T-helper 9 cell (primary cell): ENCODE results near the gene LRRC37A3.
"Not testable (repeated sequence)": the region's sequence is repeated elsewhere in the genome, so short reads cannot be mapped to it uniquely, and the experiment has no call there.

ENCODE experiments used
- DNase-seq: peaks from one replicate; pipeline ENCODE4 v3.0.0-alpha.2; 2020

Gene LRRC37A3

DNA sequence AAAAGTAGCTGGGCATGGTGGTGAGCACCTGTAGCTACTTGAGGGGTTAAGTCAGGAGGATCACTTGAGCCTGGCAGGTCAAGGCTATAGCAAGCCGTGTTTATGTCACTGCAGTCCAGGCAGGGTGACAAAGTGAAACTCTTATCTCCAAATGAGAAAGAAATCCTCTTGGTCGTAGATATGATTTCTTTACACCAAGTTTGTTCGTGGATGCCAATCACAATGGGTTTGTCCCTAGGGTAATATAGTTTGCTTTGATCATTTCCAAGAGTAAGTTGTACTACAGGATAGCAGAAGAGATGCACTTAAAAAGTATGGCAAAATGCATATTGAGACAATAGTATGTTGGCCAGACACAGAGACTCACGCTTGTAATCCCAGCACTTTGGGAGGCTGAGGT lies 6.0 kb upstream of the LRRC37A3 start:
- DNase-seq = not testable (repeated sequence)

DNA sequence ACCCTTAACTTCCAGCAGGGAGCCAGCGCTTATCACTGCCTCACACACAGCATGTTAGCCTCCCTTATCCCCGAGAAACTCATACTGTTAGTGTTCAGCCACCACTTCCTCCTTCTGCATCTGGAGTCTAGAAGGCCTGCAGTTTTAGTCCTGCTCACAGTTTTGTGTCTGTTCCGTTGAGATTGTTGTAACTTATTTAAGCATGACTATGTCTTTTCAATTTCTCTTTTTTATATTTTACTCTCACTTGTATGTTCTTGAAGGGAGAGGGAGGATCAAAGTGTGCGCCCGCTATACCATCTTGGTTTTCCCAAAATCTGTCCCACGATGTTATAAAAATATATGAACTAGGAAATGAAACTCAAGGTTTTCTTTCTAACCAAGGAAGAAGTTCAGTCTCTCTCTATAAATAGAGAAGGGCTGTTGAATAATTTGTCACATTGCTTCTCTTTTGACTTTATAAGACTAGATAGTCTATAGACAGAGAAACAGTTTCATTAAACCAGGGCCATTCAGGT lies 3.8 kb upstream of the LRRC37A3 start:
- DNase-seq = not testable (repeated sequence)

DNA sequence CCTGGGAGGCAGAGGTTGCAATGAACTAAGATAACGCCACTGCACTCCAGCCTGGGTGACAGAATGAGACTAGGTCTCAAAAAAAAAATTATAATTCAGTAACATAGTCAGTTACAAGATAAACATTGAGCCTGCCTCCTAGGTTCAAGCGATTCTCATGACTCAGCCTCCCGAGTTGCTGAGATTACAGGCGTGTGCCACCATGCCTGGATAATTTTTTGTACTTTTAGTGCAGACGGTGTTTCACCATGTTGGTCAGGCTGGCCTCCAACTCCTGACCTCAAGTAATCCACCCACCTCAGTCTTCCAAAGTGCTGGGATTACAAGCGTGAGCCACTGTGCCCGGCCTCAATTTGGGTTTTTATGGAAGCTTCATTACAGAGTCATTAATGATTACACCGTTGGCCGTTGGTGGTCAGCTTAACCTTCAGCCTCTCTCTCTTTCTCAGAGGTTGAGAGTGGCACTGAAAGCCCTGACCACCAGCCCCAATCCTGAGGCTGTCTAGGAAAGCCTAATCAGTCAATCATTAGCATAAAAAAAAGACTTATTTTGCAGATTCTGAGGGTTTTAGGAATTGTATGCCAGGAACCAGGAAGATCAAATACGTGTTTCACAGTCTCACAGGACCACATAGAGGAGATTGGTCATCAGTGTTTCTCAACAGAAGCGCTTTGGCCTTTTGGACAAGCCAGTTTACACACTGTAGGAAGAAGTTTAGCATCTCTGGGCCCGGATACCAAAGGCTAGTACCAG lies 1.3 kb upstream of the LRRC37A3 start:
- no peak for DNase-seq

DNA sequence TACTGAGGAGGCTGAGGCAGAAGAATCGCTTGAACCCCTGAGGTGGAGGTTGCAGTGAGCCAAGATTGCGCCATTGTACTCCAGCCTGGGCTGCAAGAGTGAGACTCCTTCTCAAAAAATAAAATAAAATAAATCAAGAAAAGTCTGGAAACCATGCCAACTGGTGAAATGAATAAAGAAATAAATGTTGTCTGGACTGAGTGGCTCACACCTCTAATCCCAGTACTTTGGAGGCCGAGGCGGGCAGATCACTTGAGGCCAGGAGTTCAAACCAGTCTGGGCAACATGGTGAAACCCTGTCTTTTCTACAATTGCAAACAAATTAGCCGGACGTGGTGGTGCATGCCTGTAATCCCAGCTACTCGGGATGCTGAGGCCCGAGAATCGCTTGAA lies 744 bp upstream of the LRRC37A3 start:
- DNase-seq = no peak

DNA sequence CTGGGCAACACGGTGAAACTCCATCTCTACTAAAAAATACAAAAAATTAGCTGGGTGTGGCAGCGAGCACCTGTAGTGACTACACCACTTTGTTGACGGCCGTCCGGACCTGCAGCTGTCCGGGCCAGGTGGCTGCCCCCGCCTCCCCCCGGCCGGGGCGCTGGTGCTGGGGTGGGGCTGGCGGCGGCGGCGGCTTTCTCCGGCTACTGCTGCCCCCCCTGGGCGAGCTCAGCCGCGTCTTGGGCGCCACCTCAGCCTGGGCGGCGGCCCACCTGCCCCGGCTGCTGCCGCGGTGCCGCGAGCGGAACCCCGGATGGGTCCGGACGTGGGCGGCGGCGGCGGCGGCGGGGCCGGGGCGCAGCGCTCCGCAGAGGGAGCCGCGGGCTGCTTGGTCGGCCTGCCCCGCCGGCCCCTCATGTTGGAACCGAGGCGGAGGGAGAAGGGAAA lies 413 bp downstream of the LRRC37A3 start:
- peak; percentile 26 for DNase-seq

DNA sequence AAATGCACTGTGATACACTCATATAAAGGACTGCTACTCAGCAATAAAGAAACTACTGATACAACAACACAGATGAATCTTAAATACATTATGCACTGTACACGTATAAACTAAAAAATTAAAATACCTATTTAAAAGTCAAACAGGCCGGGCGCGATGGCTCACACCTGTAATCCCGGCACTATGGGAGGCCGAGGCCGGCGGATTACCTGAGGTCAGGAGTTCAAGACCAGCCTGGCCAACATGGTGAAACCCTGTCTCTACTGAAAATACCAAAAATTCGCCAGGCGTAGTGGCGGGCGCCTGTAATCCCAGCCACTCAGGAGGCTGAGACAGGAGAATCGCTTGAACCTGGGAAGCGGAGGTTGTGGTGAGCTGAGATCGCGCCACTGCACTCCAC lies 1.7 kb downstream of the LRRC37A3 start:
- DNase-seq = not testable (repeated sequence)

DNA sequence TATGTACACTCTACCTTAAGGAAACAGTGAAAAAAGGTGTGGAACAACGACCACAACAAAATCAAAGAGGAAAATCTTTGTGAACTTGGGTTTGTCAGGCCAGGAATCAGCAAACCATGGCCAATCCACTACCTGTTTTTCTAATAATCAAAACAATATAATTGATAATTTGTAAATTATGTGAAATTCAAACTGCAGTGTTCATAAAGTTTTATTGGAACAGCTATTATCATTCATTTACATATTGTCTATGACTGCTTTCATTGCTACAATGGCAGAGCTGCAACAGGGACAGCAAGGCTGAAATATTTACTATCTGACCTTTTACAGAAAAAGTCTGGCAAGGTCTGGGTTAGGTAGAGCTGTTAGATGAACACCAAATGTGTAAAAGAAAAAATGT lies 4.0 kb downstream of the LRRC37A3 start:
- not testable (repeated sequence) for DNase-seq

DNA sequence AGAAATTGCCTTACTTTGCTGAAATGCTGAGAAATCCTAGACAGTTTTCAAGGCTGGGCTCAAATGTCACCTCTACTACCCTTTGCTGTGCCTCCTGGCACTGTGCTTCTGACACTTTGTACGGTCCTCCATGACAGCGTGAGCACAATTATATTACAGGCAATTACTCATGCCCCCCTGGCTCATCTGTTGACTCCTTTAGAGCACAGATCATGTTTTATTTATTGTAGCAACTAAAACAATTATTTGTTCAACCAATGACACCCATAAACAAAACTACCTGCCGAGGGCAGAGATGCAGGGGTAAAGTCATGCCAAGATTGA lies 9.1 kb downstream of the LRRC37A3 start:
- not testable (repeated sequence) for DNase-seq

DNA sequence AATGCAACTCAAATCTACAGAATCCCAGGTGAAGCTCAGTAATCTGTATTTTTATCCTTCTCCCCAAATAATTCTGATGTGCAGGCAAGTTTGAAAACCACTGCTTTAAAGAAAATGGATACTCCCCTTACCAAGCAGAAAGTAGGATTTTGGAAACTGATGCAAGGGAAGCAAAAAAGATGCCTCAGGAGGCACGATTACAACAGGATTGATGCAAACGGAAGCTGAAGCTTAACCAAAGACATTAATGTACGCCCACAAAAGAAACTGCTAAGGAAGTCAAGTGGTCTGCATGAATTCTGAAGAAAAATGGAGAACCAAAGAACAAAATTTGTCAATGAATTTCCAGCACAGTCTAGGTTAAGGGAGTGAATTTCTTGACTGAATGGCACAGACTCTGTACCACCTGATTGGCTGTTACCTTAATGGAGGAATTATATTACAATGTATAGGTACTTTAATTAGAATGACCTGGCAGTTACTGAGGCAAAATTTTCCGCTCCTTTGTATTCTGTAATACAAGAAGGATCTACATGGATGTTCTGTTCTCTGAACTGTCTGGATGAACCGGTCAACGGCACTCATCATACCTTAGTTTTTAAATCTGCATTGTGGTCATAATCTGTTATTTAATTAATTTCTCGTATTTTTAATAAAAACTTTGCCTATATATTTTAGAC lies 9.6 kb downstream of the LRRC37A3 start:
- not testable (repeated sequence) for DNase-seq

DNA sequence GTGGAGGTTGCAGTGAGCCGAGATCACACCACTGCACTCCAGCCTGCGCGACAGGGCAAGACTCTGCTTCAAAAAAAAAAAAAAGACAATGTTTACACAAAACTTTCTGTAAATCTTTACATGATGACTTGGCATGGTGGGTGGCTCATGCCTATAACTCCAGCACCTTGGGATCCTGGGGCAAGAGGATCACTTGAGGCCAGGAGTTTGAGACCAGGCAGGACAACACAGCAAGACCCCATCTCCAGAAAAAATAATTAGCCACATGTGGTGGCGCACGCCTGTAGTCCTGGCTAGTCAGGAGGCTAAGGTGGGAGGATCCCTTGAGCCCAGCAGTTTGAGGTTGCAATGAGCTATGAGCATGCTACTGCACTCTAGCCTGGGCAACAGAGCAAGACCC lies 15.2 kb downstream of the LRRC37A3 start:
- not testable (repeated sequence) for DNase-seq

DNA sequence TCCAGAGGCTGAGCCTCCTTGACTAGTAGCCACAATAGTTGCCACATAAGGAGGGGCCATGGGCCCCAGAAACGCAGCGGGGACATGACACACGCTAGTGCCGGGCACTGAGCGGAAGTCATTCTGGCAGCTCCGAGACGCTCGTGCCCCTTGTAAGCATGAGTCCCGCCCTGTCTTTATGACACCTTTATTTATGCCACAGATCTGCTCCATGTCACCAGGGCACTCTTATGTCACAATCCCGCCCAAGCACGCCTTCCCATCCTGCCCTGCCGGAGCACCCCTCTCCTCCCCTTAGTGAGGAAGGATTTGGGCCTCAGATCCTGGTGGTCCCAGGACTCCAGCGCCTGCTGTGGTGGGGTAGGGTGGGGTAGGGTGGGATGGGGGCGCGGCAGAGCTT lies 22.1 kb downstream of the LRRC37A3 start:
- not testable (repeated sequence) for DNase-seq

DNA sequence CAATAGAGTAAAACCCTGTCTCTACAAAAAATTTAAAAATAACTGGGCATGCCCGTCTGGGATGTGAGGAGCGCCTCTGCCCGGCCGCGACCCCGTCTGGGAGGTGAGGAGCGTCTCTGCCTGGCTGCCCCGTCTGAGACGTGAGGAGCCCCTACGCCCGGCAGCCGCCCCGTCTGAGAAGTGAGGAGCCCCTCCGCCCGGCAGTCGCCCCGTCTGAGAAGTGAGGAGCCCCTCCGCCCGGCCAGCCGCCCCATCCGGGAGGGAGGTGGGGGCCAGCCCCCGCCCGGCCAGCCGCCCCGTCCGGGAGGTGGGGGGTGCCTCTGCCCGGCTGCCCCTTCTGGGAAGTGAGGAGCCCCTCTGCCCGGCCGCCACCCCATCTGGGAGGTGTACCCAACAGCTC lies 45.1 kb downstream of the LRRC37A3 start:
- not testable (repeated sequence) for DNase-seq

DNA sequence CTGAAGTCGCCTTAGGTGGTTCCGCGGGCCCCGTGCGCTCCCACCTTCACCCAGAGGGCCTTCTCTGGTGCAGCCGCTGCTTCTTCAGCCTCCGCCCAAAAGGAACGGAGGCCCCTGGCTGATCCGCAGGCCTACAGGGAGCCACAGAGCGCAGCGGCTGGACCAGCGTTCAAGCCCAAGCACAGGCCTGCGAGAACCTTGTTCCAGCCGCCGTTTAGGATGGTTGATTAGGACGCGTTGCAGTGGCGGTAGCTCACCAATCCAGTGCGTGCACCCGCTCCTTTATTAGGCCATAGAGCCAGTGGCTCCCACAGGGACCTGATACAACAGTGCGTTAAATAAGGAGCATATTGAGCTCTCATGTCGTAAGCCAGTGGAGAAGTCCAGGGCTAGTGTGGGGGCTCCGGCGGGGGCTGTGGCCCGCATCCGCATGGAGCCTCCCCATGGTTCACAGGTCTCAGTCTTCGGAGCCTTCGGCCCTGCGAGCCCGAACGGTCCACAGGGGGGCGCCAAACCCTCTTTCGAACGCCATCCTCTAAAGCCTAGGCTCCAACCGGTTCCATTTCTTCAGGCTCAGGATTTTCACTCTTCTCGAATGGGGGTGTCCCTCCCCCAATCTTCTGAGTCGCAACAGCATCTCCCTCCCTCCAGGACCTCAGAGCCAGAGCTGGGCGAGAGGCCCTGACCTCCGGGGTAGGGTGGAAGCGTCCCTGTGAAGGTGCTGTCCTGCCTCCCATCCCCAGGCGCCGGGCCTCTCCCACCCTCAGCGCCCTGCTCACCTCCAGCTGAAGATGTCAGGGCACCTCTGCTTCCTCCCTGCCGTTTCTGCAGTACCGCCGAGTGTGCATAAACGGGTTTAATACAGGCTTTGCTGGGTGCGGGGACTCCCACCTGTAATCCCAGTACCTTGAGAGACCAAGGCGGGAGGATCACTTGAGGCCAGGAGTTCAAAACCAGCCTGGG lies 71.5 kb downstream of the LRRC37A3 start:
- DNase-seq = peak; percentile 75

DNA sequence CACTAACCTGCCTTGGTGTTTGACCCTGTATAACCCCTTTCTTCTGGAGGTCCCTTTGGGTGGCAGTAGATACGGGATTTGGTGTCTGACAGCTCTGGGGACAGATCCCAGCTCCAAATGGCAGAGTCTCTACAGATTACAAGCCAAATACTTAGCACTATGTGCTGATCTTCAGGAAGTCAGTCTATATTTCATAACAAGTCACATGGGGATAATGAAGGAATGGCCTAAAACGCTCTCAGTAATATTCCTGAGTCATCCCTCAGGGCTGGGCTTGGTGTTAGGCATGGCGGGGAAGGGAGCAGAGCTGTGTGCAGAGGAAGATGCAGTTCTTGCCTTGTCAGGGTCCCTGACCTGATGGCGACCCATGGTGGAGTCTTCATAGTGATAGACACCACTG lies 72.4 kb downstream of the LRRC37A3 start:
- not testable (repeated sequence) for DNase-seq

DNA sequence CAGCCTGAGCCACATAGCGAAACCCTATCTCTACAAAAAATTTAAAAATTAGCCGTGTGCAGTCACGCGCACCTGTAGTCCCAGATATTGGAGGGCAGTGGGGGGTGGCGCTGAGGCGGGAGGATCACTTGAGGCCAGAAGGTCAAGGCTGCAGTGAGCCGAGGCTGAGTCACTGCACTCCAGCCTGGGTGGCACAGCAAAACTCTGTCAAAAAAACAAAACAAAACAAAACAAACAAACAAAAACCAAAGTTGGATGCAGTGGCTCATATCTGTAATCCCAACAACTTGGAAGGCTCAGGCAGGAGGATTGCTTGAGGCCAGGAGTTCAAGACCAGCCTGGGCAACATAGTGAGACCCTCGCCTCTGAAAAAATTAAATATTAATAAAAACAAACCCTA lies 75.4 kb downstream of the LRRC37A3 start:
- not testable (repeated sequence) for DNase-seq

DNA sequence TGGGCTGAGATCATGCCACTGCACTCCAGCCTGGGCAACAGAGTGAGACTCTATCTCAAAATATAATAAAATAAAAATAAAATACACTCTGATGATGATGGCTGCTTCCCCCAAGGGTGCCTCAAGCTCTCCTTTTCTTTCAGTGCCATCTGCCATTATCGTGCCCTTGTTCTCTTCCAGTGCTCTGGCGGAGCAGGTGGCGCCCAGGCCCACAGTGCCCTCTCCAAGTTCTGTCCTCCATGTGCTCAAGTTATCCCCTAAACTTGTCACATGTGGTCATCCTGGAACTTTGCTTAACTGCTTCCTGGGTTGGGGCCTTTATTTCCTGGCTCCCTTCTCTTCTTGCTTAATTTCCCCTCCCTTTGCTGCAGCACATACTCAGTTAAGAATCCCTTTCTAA lies 76.4 kb downstream of the LRRC37A3 start:
- not testable (repeated sequence) for DNase-seq

DNA sequence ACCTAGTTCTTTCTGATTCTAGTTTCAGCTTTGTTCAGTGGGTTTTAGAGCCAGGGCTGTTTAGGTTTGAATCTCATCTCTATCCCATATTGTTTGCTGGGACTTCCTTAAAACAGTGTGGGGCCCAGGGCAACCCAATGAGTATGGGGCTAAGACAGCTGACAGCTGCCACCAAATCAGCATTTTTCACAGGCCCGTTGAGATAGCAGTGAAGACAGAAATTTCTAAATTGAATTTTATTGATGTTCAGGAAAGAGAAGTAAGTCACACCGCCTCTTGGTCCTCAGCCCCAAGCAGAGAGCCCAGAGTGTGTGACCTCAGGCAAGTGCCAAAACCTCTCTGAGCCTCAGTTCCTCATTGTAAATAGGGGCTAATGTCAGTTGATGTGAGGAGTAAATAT lies 78.3 kb downstream of the LRRC37A3 start:
- not testable (repeated sequence) for DNase-seq

DNA sequence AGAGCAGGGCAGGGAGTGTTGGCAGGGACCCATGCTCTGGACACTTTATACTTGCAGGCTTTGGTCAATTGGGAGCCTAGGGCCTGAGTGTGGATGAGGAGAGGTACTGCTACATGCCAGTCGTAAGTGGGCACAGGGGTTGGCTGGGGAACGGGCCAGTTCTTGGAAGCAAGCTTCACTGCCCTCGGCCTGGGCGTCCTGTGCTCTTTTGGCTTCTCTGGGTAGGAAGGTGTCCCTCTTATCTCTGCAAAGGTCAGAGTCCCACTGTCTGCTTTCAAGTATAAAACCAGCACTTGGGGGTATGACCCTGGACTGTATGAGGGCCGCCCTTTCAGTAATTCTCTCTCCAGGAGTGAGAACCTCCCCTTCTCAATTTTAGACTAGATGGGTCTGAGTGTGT lies 80.8 kb downstream of the LRRC37A3 start:
- not testable (repeated sequence) for DNase-seq

DNA sequence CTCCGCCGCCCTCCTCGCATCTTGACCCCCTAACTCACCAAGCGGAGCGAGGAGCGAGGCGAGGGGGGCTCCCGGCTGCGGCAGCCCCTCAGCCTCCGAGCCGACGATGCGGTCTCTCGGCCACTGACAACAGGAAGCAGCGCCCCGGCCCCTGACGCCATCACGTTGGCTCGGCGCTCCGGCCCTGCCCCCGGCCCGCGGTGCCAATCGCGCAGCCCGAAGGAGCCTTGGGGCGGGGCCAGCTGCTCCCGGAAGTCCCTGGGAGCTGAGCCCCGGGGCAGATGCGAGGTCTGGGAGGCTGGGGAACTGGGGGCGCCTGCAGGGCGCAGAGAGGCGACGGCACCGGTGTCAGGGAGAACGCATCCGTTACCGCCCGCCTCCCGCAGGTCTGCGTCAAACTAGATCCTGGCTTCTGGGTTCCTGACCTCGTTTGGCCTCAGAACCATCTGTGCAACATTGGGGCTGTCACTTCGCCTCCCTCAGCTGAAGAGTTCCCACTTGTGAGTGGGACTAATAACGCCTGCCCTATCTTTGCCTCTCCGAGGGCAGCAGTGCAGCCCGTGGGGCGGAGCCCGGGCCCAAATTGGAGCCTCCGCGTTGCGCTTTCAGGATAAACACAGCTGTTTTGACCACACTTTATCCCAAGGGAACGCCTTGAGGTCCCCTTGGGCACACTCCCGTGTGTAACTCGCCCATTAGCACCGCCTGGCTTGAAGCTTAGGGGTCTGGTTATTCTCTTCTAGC lies 82.1 kb downstream of the LRRC37A3 start:
- peak; percentile 74 for DNase-seq

DNA sequence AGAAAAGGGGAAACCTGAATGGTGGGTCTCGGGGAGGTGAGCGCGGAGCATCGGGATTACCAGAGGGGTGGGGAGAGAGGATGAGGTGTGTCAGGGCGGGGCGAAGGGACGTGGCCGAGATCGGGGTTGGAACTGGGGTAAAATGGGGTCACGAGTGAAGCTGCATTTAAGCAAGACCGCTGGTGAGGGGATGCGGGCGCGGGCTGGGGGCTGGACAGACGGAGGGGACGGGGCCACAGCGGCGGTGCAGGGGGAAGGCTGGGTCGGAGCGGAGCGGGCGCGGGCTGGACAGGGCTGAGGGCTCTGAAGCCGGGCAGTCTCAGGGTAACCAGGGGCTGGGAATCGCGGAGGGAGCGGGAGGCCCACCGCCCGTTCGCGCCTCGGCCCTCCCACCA lies 82.7 kb downstream of the LRRC37A3 start:
- peak; percentile 15 for DNase-seq

DNA sequence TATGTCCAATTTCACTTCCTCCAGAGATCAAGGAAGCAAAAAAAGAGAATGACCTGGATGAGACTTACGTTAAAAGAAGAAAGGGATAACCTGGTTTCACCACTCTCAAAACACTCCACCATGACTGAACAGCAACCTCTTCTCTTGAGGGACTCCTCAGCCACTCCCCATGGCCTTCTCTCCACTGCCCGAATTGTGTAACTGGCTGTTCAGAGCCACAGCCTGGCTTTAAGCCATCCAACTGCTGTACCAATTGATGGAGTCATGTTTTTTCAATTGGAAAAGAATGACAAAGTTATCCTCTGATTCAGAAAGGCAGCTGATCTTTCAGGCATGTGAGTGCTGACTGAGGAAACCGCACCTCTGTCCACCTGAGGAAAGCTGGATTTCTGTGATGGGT lies 85.2 kb downstream of the LRRC37A3 start:
- DNase-seq = not testable (repeated sequence)

DNA sequence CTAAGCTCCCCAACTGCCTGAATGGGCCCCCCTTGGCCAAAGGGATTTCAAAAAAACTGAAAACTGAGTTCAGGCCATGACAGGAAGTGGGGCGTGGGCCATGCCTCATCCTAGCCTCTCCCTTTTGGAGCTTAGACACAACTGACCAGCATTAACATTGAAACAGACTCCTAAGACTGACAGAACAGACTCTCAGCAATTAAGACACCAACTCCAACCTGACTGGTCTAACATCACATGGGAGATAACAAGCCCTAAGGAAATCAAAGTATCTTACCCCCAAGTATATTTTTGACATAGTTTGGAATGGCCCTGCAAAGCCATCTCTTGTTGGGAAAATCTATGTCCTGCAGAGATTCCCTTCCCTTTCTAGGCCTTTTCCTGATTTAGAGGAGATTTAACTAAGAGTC lies 88.6 kb downstream of the LRRC37A3 start:
- not testable (repeated sequence) for DNase-seq
